Activated CD8-positive, alpha-beta T cell treated with anti-CD3 and anti-CD28 coated beads, Interleukin-2, amount 10 ng/mL, durations not matched to agents 7 days and 5 days (primary cell): ENCODE data around the gene CWC22. TPM values are rescaled to one million over a fixed set of nuclear protein-coding genes. Genes with fewer than 3 reads are reported as not detected.

Source experiments
- ATAC-seq: fragments of 150-1000 bp; cut with Tn5 transposase; one replicate; pipeline ENCODE4 v1.10.0; 2021; ENCODE audit warnings: moderate library complexity
- CTCF ChIA-PET: fragments of 350-600 bp; sonication (Branson Sonifier 250); formaldehyde crosslinking; loops from one replicate; lab custom pipeline; 2021; ENCODE audit warnings: antibody characterized with exemption; lab: Charles Lee
- POLR2A ChIA-PET: fragments of 350-600 bp; sonication (Branson Sonifier 250); formaldehyde crosslinking; loops from one replicate; lab custom pipeline; 2021; ENCODE audit warnings: antibody characterized with exemption; lab: Charles Lee
- DNase-seq: peaks from one replicate; pipeline ENCODE4 v3.0.0-alpha.2; 2020
- H3K27ac Mint-ChIP-seq: one replicate; pipeline ENCODE4 v1.8.0; 2021; ENCODE audit warnings: mild to moderate bottlenecking, mixed read lengths
- H3K27me3 Mint-ChIP-seq: one replicate; pipeline ENCODE4 v1.8.0; 2021; ENCODE audit warnings: low read depth, mixed read lengths
- H3K36me3 Mint-ChIP-seq: one replicate; pipeline ENCODE4 v1.8.0; 2021; ENCODE audit warnings: low read depth, mixed read lengths
- H3K4me1 Mint-ChIP-seq: one replicate; pipeline ENCODE4 v1.8.0; 2021; ENCODE audit warnings: low read depth, mixed read lengths
- H3K4me3 Mint-ChIP-seq: one replicate; pipeline ENCODE4 v1.8.0; 2021; ENCODE audit warnings: mild to moderate bottlenecking, mixed read lengths
- H3K9me3 Mint-ChIP-seq: one replicate; pipeline ENCODE4 v1.8.0; 2022; ENCODE audit warnings: mixed read lengths; ENCODE audit not compliant: insufficient read depth
- total RNA-seq, 2 experiments: library from RNA; stranded (reverse); gene quantifications; one replicate each; pipeline ENCODE4 v1.2.3, GENCODE V29; 2021

Gene CWC22
- total RNA-seq, 2 experiments from 2014 or later, result 20.0 to 20.6 TPM

- Mint-ChIP-seq H3K36me3 (peaks cover 3% of the 10 kb centered on the region), H3K4me3 (no peak overlapping the region), H3K27me3 (no peaks in the 10 kb centered on the region), H3K27ac (no peak overlapping the region), H3K9me3 (no peaks in the 10 kb centered on the region), H3K4me1 (peaks cover 25% of the 10 kb centered on the region)
- ATAC-seq, result no peak
- no peak for DNase-seq
- ChIA-PET POLR2A (no interaction called here), CTCF (no interaction called here)
Measured at GRCh38 chr2:180001726-180002125, 5.4 kb downstream of the CWC22 start.

GRCh38 chr2:180000434-180000833, 6.7 kb downstream of the CWC22 start:
- ATAC-seq (no peak), DNase-seq (no peak)
- Mint-ChIP-seq H3K9me3 (no peaks in the 10 kb centered on the region), H3K4me3 (no peak overlapping the region), H3K4me1 (peaks cover 17% of the 10 kb centered on the region), H3K36me3 (peaks cover 3% of the 10 kb centered on the region), H3K27ac (no peak overlapping the region), H3K27me3 (no peaks in the 10 kb centered on the region)
- CTCF ChIA-PET, result no interaction called here
- POLR2A ChIA-PET, result no interaction called here

GRCh38 chr2:179999000-179999399, 8.1 kb downstream of the CWC22 start:
- CTCF ChIA-PET, result no interaction called here
- Mint-ChIP-seq H3K27ac (no peak overlapping the region), H3K4me3 (no peak overlapping the region), H3K36me3 (peaks cover 3% of the 10 kb centered on the region), H3K4me1 (peaks cover 9% of the 10 kb centered on the region), H3K27me3 (no peaks in the 10 kb centered on the region), H3K9me3 (no peaks in the 10 kb centered on the region)
- POLR2A ChIA-PET, result no interaction called here
- DNase-seq (no peak), ATAC-seq (no peak)

GRCh38 chr2:179995741-179996515, 11.2 kb downstream of the CWC22 start:
- Mint-ChIP-seq H3K9me3 (no peaks in the 10 kb centered on the region), H3K4me3 (no peak overlapping the region), H3K27me3 (no peaks in the 10 kb centered on the region), H3K27ac (no peak overlapping the region), H3K4me1 (peaks cover 7% of the 10 kb centered on the region), H3K36me3 (peaks cover 20% of the 10 kb centered on the region)
- ChIA-PET POLR2A (no interaction called here), CTCF (no interaction called here)
- ATAC-seq (no peak), DNase-seq (no peak)

- no peaks in the 10 kb centered on the region for H3K27me3 Mint-ChIP-seq
- no peaks in the 10 kb centered on the region for H3K4me1 Mint-ChIP-seq
- ChIA-PET POLR2A (no interaction called here), CTCF (interaction anchor here (0.7 kb wide), 2 partner anchors 17 to 758 kb away, joined by 3 read pairs; no protein-coding TSS in a partner anchor)
- H3K4me3 Mint-ChIP-seq, result no peak overlapping the region
- peaks cover 25% of the 10 kb centered on the region for H3K36me3 Mint-ChIP-seq
- ATAC-seq (no peak), DNase-seq (no peak)
- no peak overlapping the region for H3K27ac Mint-ChIP-seq
- no peaks in the 10 kb centered on the region for H3K9me3 Mint-ChIP-seq
Measured at GRCh38 chr2:179991344-179991743, 15.8 kb downstream of the CWC22 start.

- DNase-seq, result no peak
- Mint-ChIP-seq H3K4me3 (no peak overlapping the region), H3K36me3 (peaks cover 30% of the 10 kb centered on the region), H3K27me3 (no peaks in the 10 kb centered on the region), H3K9me3 (no peaks in the 10 kb centered on the region), H3K27ac (no peak overlapping the region), H3K4me1 (peaks cover 2% of the 10 kb centered on the region)
- POLR2A ChIA-PET, result no interaction called here
- CTCF ChIA-PET, result interaction anchor here (0.7 kb wide), 2 partner anchors 17 to 758 kb away, joined by 3 read pairs; no protein-coding TSS in a partner anchor
- no peak for ATAC-seq
Measured at GRCh38 chr2:179990676-179991317, 16.3 kb downstream of the CWC22 start.

GRCh38 chr2:179987916-179988315, 19.2 kb downstream of the CWC22 start:
- H3K27ac Mint-ChIP-seq, result no peak overlapping the region
- no peaks in the 10 kb centered on the region for H3K9me3 Mint-ChIP-seq
- peaks cover 50% of the 10 kb centered on the region for H3K36me3 Mint-ChIP-seq
- CTCF ChIA-PET, result interaction anchor here (1.0 kb wide), 1 partner anchor 993 kb away, joined by 4 read pairs; no protein-coding TSS in a partner anchor
- H3K4me1 Mint-ChIP-seq, result peaks cover 2% of the 10 kb centered on the region
- H3K4me3 Mint-ChIP-seq, result no peak overlapping the region
- DNase-seq, result no peak
- POLR2A ChIA-PET, result no interaction called here
- H3K27me3 Mint-ChIP-seq, result no peaks in the 10 kb centered on the region
- ATAC-seq, result no peak

- ATAC-seq (no peak), DNase-seq (no peak)
- no peaks in the 10 kb centered on the region for H3K9me3 Mint-ChIP-seq
- peaks cover 49% of the 10 kb centered on the region for H3K36me3 Mint-ChIP-seq
- POLR2A ChIA-PET, result no interaction called here
- H3K27ac Mint-ChIP-seq, result no peak overlapping the region
- CTCF ChIA-PET, result no interaction called here
- H3K4me1 Mint-ChIP-seq, result peaks cover 2% of the 10 kb centered on the region
- no peaks in the 10 kb centered on the region for H3K27me3 Mint-ChIP-seq
- no peak overlapping the region for H3K4me3 Mint-ChIP-seq
Measured at GRCh38 chr2:179985163-179985820, 21.8 kb downstream of the CWC22 start.

- DNase-seq, result no peak
- no peak overlapping the region for H3K27ac Mint-ChIP-seq
- ChIA-PET CTCF (no interaction called here), POLR2A (no interaction called here)
- no peaks in the 10 kb centered on the region for H3K27me3 Mint-ChIP-seq
- H3K4me3 Mint-ChIP-seq, result no peak overlapping the region
- no peaks in the 10 kb centered on the region for H3K9me3 Mint-ChIP-seq
- H3K4me1 Mint-ChIP-seq, result peaks cover 2% of the 10 kb centered on the region
- no peak for ATAC-seq
- peaks cover 55% of the 10 kb centered on the region for H3K36me3 Mint-ChIP-seq
Measured at GRCh38 chr2:179983250-179983932, 23.7 kb downstream of the CWC22 start.

GRCh38 chr2:179981085-179981484, 26.0 kb downstream of the CWC22 start:
- ChIA-PET CTCF (no interaction called here), POLR2A (no interaction called here)
- H3K4me3 Mint-ChIP-seq, result no peak overlapping the region
- no peaks in the 10 kb centered on the region for H3K9me3 Mint-ChIP-seq
- DNase-seq (no peak), ATAC-seq (no peak)
- peaks cover 58% of the 10 kb centered on the region for H3K36me3 Mint-ChIP-seq
- H3K27ac Mint-ChIP-seq, result no peak overlapping the region
- peaks cover 2% of the 10 kb centered on the region for H3K4me1 Mint-ChIP-seq
- no peaks in the 10 kb centered on the region for H3K27me3 Mint-ChIP-seq

GRCh38 chr2:179974761-179975160, 32.3 kb downstream of the CWC22 start:
- H3K9me3 Mint-ChIP-seq, result no peaks in the 10 kb centered on the region
- H3K4me3 Mint-ChIP-seq, result no peak overlapping the region
- ChIA-PET CTCF (no interaction called here), POLR2A (no interaction called here)
- DNase-seq (no peak), ATAC-seq (no peak)
- H3K27ac Mint-ChIP-seq, result no peak overlapping the region
- H3K27me3 Mint-ChIP-seq, result no peaks in the 10 kb centered on the region
- no peaks in the 10 kb centered on the region for H3K4me1 Mint-ChIP-seq
- peaks cover 42% of the 10 kb centered on the region for H3K36me3 Mint-ChIP-seq
